LNCAP (cell line): ENCODE results near the gene MRPL52.

Experiments used
- CTCF ChIP-seq: fragments of 450-650 bp; IDR thresholded peaks from 2 replicates; pipeline ENCODE4 v1.5.1; 2017; ENCODE audit warnings: mild to moderate bottlenecking

MRPL52 gene

GRCh38 chr14:22875748-22876319 is 46.1 kb downstream of the MRPL52 start:
- TF ChIP-seq CTCF = no peak

- no peak for TF ChIP-seq CTCF
Observed at GRCh38 chr14:22877000-22877501, 47.4 kb downstream of the MRPL52 start.

- no peak for TF ChIP-seq CTCF
Observed at GRCh38 chr14:22878271-22879246, 48.9 kb downstream of the MRPL52 start.

GRCh38 chr14:22882064-22882463 is 52.4 kb downstream of the MRPL52 start:
- TF ChIP-seq CTCF = no peak

- no peak for TF ChIP-seq CTCF
Observed at GRCh38 chr14:22882529-22883172, 53.0 kb downstream of the MRPL52 start.

- TF ChIP-seq CTCF = no peak
Observed at GRCh38 chr14:22883173-22883976, 53.7 kb downstream of the MRPL52 start, which contains the start of gene REM2. REM2 (plus strand) TSS chr14:22883222; CDS start chr14:22883288, 66 bp downstream.
